GM19324 (cell line): ENCODE measurements around the gene GUCY1A2.
"Not testable (repeated sequence)": the region's sequence is repeated elsewhere in the genome, so short reads cannot be mapped to it uniquely, and the experiment has no call there.

Experiments
- ATAC-seq: cut with Tn5 transposase; IDR thresholded peaks from one replicate; pipeline ENCODE4 v1.9.1; 2021; ENCODE audit warnings: mild to moderate bottlenecking, moderate library complexity; ENCODE audit not compliant: unreplicated experiment, low FRiP score

GUCY1A2 gene

DNA sequence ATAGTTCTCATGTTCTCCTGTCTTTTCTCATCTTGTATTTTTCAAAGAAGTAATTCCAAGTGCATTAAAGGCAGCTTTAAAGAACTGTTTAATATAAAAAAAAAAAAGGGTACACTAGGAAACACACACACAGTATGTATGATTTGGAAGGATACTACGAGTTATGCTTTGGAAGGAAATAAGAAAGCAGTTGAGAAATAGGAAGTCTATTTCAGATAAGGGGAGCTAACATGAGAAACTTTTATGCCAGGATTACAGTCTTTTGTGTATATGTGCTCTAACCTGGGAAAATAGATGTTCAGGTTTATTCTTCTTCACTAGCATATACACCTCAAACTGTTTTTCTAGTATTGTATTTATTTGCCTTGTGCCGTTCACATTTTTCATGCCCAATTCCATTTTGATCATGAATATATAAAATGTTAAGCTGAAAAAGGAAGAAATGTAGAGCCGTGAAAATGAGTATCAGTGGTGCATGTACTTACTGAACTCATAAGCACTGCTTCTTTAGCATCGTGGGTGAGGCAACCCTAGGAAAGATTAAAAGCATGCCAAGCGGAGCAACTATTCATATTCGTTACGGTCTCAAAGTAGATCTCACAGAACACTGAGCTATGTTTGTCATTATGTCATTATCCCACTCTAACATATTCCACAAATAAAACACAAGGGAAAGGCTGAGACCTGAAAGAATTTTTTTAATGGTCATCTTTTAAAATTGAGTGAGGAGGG lies 59.6 kb downstream of the GUCY1A2 start:
- ATAC-seq, result no peak

DNA sequence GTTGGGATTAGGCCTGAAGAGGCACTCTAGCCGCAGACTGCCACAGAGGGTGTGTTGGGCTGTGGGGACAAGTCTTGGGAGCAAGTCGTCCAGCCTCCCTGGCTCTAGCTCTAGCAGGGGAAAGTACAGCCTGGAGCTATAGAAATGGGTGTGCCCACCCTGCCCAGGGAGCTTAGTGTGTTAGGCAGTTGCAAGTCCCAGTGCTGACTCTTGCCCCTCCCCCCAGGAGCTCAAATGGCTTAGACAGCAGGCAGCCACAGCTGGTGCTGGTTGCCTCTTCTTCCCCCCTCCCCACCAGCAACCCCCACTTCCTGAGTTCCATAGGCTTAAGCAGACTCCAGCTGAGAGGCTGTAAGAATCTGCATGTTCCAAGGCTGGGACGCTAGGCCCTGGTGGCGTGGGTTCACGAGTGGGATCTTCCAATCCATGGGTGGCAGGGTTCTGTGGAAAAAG lies 61.2 kb downstream of the GUCY1A2 start:
- no peak for ATAC-seq

- no peak for ATAC-seq
Observed at GRCh38 chr11:106950067-106950491, 68.2 kb downstream of the GUCY1A2 start.

DNA sequence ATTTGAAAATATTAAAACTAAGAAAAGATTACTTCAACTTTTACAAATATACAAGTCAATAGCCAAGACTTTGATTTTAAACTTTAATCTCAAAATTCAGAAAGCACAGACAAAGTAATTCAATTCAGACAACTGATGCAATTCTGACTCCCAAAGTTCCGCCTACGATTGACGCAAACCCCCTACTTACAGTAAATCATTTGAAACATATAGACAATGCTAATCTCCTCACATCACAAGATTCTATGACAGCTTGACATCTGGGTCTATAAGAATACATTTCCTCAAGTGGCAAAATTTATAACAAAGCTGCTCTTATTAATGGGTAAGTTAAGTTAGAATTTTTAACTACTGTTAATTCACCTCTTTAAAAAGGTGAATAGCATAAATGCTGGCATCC lies 75.2 kb downstream of the GUCY1A2 start:
- ATAC-seq, result no peak

DNA sequence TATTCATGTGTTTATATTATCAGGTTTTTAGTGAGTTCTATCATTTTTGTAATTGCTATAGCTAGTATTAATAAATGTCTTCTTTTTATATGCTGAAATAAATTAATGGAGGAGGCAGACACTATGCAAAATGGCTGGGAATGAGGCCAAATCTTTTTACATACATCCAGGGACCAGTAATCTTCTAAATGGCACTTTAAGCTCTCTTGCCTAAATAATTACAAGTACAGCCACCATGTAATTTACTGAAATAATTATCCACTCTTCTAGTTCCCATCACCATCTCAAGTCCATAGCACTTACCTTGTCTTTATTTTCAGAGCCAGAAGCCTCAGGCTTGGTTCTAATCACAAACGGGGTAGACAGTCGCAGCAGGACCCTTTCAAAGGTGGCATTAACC lies 79.1 kb downstream of the GUCY1A2 start:
- ATAC-seq, result no peak

DNA sequence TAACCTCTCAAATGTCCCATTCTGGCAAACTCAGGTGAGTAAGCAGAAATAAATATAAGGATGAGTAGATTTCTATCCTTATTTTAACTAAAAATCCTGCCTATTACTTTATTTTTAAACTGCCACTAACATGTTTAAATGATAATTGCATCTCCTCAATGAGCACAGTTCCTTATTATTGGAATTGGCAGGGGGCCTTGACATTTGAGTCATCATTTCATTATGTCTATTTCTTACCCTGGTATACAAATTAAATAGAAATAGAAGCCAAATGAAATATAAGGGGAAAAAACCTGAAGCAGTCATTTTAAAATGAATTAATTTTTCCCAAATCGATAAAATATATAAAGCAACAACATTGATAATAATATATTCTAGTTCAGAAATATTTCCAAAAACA lies 81.2 kb downstream of the GUCY1A2 start:
- no peak for ATAC-seq

DNA sequence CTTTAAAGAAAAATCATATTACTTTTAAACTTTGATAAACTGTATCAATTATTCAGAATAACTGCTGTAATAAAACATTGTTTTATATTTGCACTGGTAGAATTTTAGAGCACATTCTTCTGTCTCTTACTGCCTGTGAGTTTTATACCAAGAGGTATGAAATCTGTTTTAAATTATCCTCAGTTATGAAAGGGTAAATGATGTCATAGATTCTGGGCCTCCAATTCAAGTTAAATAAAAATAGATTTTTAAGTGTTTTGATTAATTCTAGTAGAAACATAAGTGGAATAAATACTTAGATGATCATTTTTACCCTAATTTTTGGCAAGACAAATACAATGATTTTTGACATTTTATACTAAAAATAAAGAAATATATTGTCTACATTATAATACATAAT lies 93.0 kb downstream of the GUCY1A2 start:
- no peak for ATAC-seq

GRCh38 chr11:106920899-106921509 lies 97.3 kb downstream of the GUCY1A2 start:
- no peak for ATAC-seq

DNA sequence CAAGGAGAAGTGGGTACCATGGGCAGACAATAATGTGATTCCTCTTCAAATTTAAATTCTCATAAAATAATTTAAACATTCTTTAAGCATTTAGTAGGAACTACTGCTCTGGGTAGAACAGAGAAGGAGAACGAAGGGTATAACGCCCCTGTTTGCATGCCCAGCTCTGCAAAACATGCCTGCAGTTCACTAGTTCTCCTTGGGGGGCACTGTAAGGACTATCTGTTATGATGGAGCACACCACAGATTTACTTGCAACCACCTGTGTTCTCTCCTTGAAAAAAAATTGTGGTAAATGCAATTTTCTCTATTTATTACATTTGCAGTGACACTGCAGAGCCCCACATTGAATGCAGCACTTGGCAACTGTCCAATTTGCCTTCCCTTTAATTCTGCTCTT lies 100.3 kb downstream of the GUCY1A2 start:
- ATAC-seq, result peak; percentile 63

DNA sequence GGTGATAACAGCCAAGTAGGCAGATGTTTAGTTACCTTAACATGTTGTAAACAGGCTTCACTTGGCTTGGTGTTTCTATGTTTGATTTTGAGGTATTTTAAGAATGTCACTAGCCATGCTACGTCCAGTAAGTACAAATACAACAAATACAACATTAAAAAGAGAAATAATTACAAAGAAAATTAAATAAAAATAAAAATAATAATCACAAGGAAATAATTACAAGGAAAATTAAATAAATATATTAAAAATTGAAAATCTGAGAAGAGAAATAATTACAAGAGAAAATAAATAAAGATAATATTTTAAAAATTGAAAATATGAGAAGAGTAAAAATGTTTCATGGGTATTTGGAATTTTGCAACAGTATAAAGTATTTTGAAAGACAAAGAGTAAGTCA lies 103.9 kb downstream of the GUCY1A2 start:
- no peak for ATAC-seq

- no peak for ATAC-seq
Observed at GRCh38 chr11:106913141-106913540, 105.1 kb downstream of the GUCY1A2 start.

DNA sequence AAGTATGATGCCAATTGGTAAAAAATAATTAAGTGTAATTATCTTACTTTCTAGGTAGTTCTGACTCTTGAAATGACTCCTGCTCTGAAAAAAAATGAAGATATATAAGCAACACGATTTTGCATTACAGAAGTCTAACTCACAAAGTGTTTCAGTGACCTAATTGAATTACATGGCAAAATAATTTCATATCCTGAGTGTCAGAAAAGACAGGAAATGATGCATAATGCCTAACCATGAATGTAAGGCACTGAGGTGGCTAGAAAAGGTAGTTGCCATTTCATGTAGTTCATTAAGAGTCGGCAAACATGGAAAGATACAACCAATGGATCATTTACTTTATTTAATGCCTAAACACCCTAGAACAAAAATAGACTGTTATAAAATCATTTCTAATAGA lies 113.5 kb downstream of the GUCY1A2 start:
- no peak for ATAC-seq

GRCh38 chr11:106889718-106890117 lies 128.6 kb downstream of the GUCY1A2 start:
- ATAC-seq, result no peak

DNA sequence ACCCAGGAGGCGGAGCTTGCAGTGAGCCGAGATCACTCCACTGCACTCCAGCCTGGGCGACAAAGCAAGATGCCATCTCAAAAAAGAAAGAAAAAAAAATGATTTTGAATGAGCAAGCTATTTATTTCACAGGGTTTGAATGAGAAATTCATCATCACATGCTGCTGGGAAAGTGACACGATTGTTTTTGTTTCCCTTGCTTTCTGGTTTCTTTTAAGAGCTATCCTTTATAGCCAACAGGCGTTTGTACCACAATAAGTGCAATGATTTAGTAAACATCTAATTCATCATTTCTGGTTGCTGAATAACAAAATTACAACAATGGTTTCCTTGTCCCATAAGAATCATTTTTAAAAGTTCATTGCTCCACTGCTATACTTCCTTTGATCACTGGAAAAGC lies 129.9 kb downstream of the GUCY1A2 start:
- ATAC-seq, result no peak

DNA sequence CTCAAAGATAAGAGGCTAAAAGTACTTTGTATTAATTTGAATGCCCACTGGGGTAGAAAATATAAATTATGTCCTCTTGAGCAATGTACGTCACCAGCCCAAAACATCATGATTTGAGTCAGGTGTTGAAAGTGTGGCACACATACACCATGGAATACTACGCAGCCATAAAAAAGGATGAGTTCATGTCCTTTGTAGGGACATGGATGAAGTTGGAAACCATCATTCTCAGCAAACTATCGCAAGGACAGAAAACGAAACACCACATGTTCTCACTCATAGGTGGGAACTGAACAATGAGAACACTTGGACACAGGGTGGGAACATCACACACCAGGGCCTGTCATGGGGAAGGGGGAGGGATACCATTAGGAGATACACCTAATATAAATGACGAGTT lies 134.6 kb downstream of the GUCY1A2 start:
- not testable (repeated sequence) for ATAC-seq

GRCh38 chr11:106879832-106880546 lies 138.3 kb downstream of the GUCY1A2 start:
- ATAC-seq, result no peak

GRCh38 chr11:106879029-106879428 lies 139.2 kb downstream of the GUCY1A2 start:
- no peak for ATAC-seq

DNA sequence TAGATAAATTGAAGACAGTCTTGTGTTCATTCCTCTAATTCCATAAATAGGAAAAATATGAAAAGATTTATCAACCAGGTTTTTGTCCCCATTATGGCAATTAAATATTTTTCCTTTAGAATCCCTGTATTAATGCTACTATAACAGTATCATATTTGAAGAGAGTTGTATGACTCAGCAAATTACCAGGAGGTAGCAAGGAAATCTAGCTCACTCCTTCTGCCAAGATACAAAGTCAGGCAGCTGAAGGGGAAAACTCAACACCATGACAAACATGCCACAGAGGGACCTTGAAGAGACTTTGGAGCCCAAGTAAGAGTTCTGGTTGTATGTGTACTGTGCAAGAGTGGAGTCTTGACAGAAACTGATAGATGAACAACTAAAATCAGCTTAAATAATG lies 143.3 kb downstream of the GUCY1A2 start:
- no peak for ATAC-seq

DNA sequence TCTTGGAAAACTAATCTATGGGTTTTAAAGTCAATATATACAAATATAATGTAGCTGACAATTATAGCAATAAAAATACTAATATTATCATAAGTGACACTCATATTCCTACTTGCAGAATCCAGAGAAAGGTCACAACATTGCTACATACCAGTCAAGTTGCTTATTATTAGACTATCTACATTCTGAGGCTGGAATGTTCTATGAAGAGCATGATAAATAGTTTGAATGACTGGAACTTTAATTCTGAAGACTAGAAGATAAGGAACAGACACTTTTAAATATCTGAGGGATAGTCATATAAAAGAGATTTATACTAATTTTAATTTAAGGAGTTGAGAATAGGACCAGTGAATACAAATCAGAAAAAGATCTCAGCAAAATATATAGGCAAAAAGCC lies 146.0 kb downstream of the GUCY1A2 start:
- no peak for ATAC-seq

GRCh38 chr11:106858200-106858599 lies 160.1 kb downstream of the GUCY1A2 start:
- no peak for ATAC-seq

- ATAC-seq, result no peak
Observed at GRCh38 chr11:106856566-106856965, 161.7 kb downstream of the GUCY1A2 start.

GRCh38 chr11:106854429-106854828 lies 163.8 kb downstream of the GUCY1A2 start:
- no peak for ATAC-seq
